Progenitor cell of endocrine pancreas (in vitro differentiated cells): ENCODE data around the gene DUOX1. TPM values are rescaled to one million over a fixed set of nuclear protein-coding genes. Genes with fewer than 3 reads are reported as not detected.
A peak's percentile ranks its signal among the peaks of the same experiment; 100 is the strongest.

Experiments used
- DNase-seq: peaks from one replicate; pipeline ENCODE4 v3.0.0; 2021; ENCODE audit warnings: low spot score; ENCODE audit not compliant: unreplicated experiment
- H3K27ac Mint-ChIP-seq: 2 replicates; pipeline ENCODE4 v1.8.0; 2021; ENCODE audit warnings: mild to moderate bottlenecking, moderate library complexity, mixed read lengths
- H3K27me3 Mint-ChIP-seq: 2 replicates; pipeline ENCODE4 v1.8.0; 2021; ENCODE audit warnings: mixed read lengths
- H3K36me3 Mint-ChIP-seq: 2 replicates; pipeline ENCODE4 v1.8.0; 2022; ENCODE audit warnings: mixed read lengths; ENCODE audit not compliant: insufficient read depth
- H3K4me1 Mint-ChIP-seq: 2 replicates; pipeline ENCODE4 v1.8.0; 2021; ENCODE audit warnings: low read depth, mixed read lengths
- H3K4me3 Mint-ChIP-seq: 2 replicates; pipeline ENCODE4 v1.8.0; 2021; ENCODE audit warnings: low read depth, mild to moderate bottlenecking, moderate library complexity, mixed read lengths
- H3K9me3 Mint-ChIP-seq: 2 replicates; pipeline ENCODE4 v1.8.0; 2021; ENCODE audit warnings: low read depth, mixed read lengths
- total RNA-seq: library from RNA; stranded (reverse); gene quantifications from 2 replicates; pipeline ENCODE4 v1.2.1, GENCODE V29; 2021
- TF ChIP-seq, protein P1 (sequence below): fragments of 200-600 bp; sonication (generic); IDR thresholded peaks from one replicate; pipeline ENCODE4 v1.5.0; 2021; ENCODE audit warnings: antibody characterized with exemption, mild to moderate bottlenecking; ENCODE audit not compliant: unreplicated experiment

Gene DUOX1
- total RNA-seq, 1 donor from 2014 or later, result 1.4 TPM

DNA sequence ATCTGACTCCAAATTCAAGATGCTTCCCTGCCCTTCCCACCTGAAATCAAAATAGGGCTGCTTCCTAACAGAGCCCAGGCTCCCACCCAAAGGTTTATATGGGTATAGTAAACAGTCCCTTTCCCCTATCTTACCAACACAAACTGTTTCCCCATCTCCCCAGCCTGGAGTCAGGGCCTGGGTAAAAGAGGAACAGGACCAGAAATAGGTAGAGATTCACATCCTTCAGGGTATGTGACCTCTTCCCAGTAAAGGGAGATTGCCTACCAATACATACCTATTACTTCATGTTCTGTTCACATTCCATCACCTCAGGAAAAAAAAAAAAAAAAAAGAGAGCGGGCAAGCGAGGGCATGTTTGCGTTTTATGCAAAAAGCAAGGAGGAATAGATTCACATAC, 67.7 kb downstream of the DUOX1 start:
- Mint-ChIP-seq H3K36me3 (no peaks in the 10 kb centered on the region), H3K4me1 (peaks cover 5% of the 10 kb centered on the region), H3K27ac (peak overlapping the region; percentile 91), H3K27me3 (no peaks in the 10 kb centered on the region), H3K9me3 (no peaks in the 10 kb centered on the region), H3K4me3 (peak overlapping the region; percentile 62)
- TF ChIP-seq, protein P1, sequence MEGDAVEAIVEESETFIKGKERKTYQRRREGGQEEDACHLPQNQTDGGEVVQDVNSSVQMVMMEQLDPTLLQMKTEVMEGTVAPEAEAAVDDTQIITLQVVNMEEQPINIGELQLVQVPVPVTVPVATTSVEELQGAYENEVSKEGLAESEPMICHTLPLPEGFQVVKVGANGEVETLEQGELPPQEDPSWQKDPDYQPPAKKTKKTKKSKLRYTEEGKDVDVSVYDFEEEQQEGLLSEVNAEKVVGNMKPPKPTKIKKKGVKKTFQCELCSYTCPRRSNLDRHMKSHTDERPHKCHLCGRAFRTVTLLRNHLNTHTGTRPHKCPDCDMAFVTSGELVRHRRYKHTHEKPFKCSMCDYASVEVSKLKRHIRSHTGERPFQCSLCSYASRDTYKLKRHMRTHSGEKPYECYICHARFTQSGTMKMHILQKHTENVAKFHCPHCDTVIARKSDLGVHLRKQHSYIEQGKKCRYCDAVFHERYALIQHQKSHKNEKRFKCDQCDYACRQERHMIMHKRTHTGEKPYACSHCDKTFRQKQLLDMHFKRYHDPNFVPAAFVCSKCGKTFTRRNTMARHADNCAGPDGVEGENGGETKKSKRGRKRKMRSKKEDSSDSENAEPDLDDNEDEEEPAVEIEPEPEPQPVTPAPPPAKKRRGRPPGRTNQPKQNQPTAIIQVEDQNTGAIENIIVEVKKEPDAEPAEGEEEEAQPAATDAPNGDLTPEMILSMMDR, result no peak
- DNase-seq, result no peak

DNA sequence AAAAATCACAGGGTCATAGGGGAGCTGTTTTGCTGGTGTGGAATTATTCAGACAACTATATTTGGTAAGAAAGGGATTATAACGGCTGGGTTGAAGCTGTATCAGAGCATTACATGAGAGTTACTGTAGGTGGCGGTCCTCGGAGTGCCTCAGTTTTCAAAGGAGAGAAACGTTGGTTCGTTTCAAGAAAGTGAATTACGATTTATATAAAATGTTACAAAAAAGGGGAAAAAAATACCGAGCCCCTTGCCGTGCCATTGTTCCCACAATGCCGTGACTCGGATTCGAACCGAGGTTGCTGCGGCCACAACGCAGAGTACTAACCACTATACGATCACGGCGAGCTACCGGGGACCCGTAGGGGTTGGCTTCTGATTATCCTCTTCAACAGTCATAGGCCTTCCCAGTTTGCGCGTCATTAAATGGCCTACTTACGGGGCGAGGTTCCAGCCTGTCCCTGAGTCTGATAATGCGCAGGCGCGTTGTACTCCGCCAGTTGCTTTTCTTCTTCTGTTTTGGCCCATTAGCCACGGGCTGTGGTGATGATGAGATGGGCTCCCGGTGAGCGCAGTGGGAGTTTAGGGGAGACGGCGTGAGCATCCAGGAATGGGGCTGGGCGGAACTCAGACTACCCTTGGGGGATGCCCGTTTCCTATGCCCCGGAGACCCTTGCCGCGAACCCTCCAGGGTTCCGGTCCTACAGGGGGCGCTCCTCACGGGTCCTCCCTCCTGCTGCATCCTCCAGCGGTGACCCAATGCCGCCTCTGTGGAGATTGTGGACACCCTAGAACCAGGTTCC, 68.7 kb downstream of the DUOX1 start:
- Mint-ChIP-seq H3K36me3 (no peaks in the 10 kb centered on the region), H3K27me3 (no peaks in the 10 kb centered on the region), H3K27ac (no peak overlapping the region), H3K4me3 (no peak overlapping the region), H3K9me3 (no peaks in the 10 kb centered on the region), H3K4me1 (peaks cover 3% of the 10 kb centered on the region)
- DNase-seq, result peak; percentile 91
- TF ChIP-seq, protein P1, result peak; percentile 72

DNA sequence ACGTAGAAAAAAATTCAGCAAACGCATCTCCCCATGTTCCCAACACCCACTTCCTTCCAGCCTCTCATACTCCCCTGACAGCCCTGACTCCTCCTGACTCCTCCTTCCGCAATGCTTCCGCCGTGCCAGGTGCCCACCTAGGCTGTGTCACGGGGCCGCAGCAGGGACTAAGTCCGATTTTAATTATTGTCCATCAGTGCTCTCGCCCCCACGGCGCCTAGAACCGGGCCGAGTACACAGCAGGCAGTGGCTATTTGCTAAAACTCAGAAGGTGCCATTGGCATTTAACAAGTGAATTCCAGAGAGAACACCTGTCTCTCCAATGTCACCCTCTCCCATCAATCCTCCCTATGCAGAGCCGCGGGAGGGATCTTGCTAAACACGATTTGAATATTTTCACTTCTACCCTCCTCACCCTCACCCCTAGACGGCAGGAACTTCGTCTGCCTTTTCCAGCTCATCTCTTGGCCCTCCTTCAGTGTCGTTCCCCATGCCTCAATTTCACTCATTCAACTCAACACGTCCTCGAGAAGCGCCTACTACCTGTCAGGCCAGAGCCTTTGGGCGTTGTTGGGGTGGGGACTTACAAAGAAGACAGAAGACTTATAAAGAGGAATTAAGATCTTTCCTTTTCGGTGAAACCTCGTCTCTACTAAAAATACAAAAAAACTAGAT, 69.5 kb downstream of the DUOX1 start:
- Mint-ChIP-seq H3K4me3 (no peak overlapping the region), H3K27me3 (no peaks in the 10 kb centered on the region), H3K36me3 (no peaks in the 10 kb centered on the region), H3K27ac (no peak overlapping the region), H3K4me1 (peaks cover 3% of the 10 kb centered on the region), H3K9me3 (no peaks in the 10 kb centered on the region)
- TF ChIP-seq, protein P1, result no peak
- no peak for DNase-seq

DNA sequence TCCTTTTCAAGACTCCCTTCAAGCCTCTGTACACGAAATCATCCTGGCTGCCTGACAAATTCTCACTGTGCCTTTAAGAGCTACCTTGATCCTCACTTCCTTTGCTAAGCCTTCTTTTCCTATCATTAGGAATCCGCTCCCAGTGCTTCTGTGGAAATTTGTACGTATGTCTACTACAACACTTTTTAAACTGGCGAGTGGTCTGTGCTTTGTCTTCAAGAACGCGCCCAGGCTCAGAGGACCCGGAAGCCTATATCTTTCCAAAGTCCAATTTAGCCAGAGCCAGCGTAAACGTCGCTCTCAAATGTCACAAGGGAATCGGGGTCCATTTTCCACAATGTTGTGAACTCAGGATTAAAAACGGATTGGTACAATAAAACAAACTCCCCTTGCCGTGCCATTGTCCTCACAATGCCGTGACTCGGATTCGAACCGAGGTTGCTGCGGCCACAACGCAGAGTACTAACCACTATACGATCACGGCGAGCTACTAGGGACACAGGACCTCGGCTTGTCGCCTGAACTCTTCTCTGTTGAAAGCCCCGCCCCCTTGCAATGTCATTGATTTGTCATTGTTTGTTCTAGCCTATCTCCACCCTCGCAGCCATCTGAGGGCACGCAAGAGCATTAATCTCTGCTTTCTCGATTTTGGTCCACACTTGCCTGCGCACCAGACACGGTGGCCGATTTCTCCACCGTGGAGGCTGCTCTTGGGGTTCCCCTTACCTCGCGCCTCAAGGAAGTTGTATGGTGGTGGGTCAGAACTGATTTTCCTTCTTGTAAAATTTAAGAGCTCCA, 70.4 kb downstream of the DUOX1 start:
- no peaks in the 10 kb centered on the region for H3K27me3 Mint-ChIP-seq
- no peak overlapping the region for H3K27ac Mint-ChIP-seq
- H3K9me3 Mint-ChIP-seq, result no peaks in the 10 kb centered on the region
- peaks cover 3% of the 10 kb centered on the region for H3K4me1 Mint-ChIP-seq
- H3K4me3 Mint-ChIP-seq, result no peak overlapping the region
- H3K36me3 Mint-ChIP-seq, result no peaks in the 10 kb centered on the region
- DNase-seq, result peak; percentile 97
- TF ChIP-seq, protein P1, result no peak
